H1 (cell line): ENCODE data around the gene CCDC137. TPM values are rescaled to one million over a fixed set of nuclear protein-coding genes. Genes with fewer than 3 reads are reported as not detected.

ENCODE experiments used
- CTCF ChIA-PET: fragments of 300-600 bp; sonication (Branson Sonifier 250); formaldehyde crosslinking; loops from one replicate; lab custom pipeline; 2021; ENCODE audit not compliant: partially characterized antibody; lab: Charles Lee
- POLR2A ChIA-PET: fragments of 300-600 bp; sonication (Branson Sonifier 250); formaldehyde crosslinking; loops from one replicate; lab custom pipeline; 2021; ENCODE audit warnings: inconsistent platforms; ENCODE audit not compliant: partially characterized antibody; lab: Charles Lee
- DNase-seq, 2 experiments: peaks; one replicate each; pipeline versions ENCODE4 v3.0.0 to v3.0.0-alpha.2; 2010 to 2022; ENCODE audit warnings: low spot score in 2 of 2, low read depth in 1 of 2, mixed read lengths in 1 of 2
- FAIRE-seq: peaks from 2 replicates; lab custom pipeline; 2011; peaks lifted over from hg19 to GRCh38; lab: Jason Lieb, UNC
- H2AFZ ChIP-seq: 2 replicates; pipeline ENCODE4 v1.8.1; 2012; ENCODE audit warnings: low read length, inconsistent platforms
- H2AK5ac ChIP-seq: 2 replicates; pipeline ENCODE4 v1.6.1; 2013; ENCODE audit warnings: low read depth, low read length
- H2BK120ac ChIP-seq: replicated peaks from 2 replicates; pipeline ENCODE3; 2013; ENCODE audit warnings: low read depth, low read length, inconsistent platforms
- H2BK12ac ChIP-seq: 2 replicates; pipeline ENCODE4 v1.6.1; 2013; ENCODE audit warnings: low read depth, low read length
- H2BK15ac ChIP-seq: 2 replicates; pipeline ENCODE4 v1.6.1; 2013; ENCODE audit warnings: low read length
- H2BK20ac ChIP-seq: 2 replicates; pipeline ENCODE4 v1.6.1; 2013; ENCODE audit warnings: low read length
- H2BK5ac ChIP-seq: 2 replicates; pipeline ENCODE4 v1.6.1; 2013; ENCODE audit warnings: low read depth, low read length
- H3K14ac ChIP-seq: 2 replicates; pipeline ENCODE4 v1.6.1; 2013; ENCODE audit warnings: inconsistent platforms; ENCODE audit not compliant: insufficient read length
- H3K18ac ChIP-seq: 2 replicates; pipeline ENCODE4 v1.6.1; 2013; ENCODE audit warnings: low read length; ENCODE audit errors: extremely low read depth
- H3K23ac ChIP-seq: 2 replicates; pipeline ENCODE4 v1.6.1; 2013; ENCODE audit warnings: inconsistent platforms; ENCODE audit not compliant: insufficient read length
- H3K23me2 ChIP-seq: 2 replicates; pipeline ENCODE4 v1.6.1; 2013; ENCODE audit warnings: low read depth, low read length
- H3K27ac ChIP-seq: 2 replicates; pipeline ENCODE4 v1.6.1; 2011; ENCODE audit warnings: low read depth, low read length, inconsistent platforms
- H3K27me3 ChIP-seq, 4 experiments: replicated peaks in 1 of 4; 1 replicate in 1 of 4; 2 replicates in 3 of 4; pipeline versions ENCODE4 v1.6.1 to v1.8.1; 2011 to 2013; ENCODE audit warnings: low read length in 3 of 4, mild to moderate bottlenecking in 3 of 4, inconsistent platforms in 2 of 4, mixed read lengths in 2 of 4, moderate library complexity in 1 of 4; ENCODE audit not compliant: control insufficient read depth in 3 of 4, insufficient read depth in 3 of 4; ENCODE audit errors: extremely low read depth in 1 of 4
- H3K36me3 ChIP-seq, 4 experiments: 2 replicates each; pipeline versions ENCODE4 v1.6.1 to v1.8.1; 2011 to 2013; ENCODE audit warnings: mild to moderate bottlenecking in 4 of 4, low read length in 3 of 4, moderate library complexity in 2 of 4, control low read depth in 1 of 4, inconsistent platforms in 1 of 4; ENCODE audit not compliant: insufficient read depth in 4 of 4, control insufficient read depth in 2 of 4
- H3K4ac ChIP-seq: replicated peaks from 2 replicates; pipeline ENCODE3; 2013; ENCODE audit warnings: low read length, low read depth, mixed read lengths, inconsistent platforms; ENCODE audit not compliant: insufficient read length
- H3K4me1 ChIP-seq, 4 experiments: replicated peaks in 1 of 4; 1 replicate in 1 of 4; 2 replicates in 3 of 4; pipeline versions ENCODE4 v1.6.1 to v1.8.1; 2011 to 2013; ENCODE audit warnings: low read length in 3 of 4, inconsistent platforms in 2 of 4, mixed read lengths in 1 of 4; ENCODE audit not compliant: insufficient read depth in 4 of 4, control insufficient read depth in 3 of 4
- H3K4me2 ChIP-seq, 2 experiments: 2 replicates each; pipeline versions ENCODE4 v1.6.1 to v1.8.1; 2011 to 2013; ENCODE audit warnings: low read depth in 2 of 2, low read length in 2 of 2, control low read depth in 1 of 2, inconsistent platforms in 1 of 2, mild to moderate bottlenecking in 1 of 2; ENCODE audit not compliant: insufficient read depth in 1 of 2
- H3K4me3 ChIP-seq, 4 experiments: fragments of 200-600, 300-600 bp in 1 of 4; sonication (generic), shearing (Covaris generic), sonication (Bioruptor Twin) in 1 of 4; 2 replicates each; pipeline versions ENCODE4 v1.5.1 to v1.8.1; 2011 to 2016; ENCODE audit warnings: low read length in 4 of 4, low read depth in 3 of 4, control low read depth in 2 of 4, inconsistent platforms in 2 of 4, mild to moderate bottlenecking in 2 of 4, mixed read lengths in 1 of 4, moderate library complexity in 1 of 4; ENCODE audit not compliant: insufficient read depth in 2 of 4; ENCODE audit errors: extremely low read depth in 1 of 4
- H3K56ac ChIP-seq: replicated peaks from 2 replicates; pipeline ENCODE3; 2013; ENCODE audit warnings: low read depth, mild to moderate bottlenecking, mixed read lengths, low read length, inconsistent platforms; ENCODE audit not compliant: insufficient read length
- H3K79me1 ChIP-seq: 2 replicates; pipeline ENCODE4 v1.6.1; 2013; ENCODE audit warnings: low read depth, low read length, control low read depth
- H3K79me2 ChIP-seq, 2 experiments: 2 replicates each; pipeline versions ENCODE4 v1.6.1 to v1.8.1; 2012 to 2013; ENCODE audit warnings: low read length in 2 of 2, mild to moderate bottlenecking in 2 of 2, inconsistent platforms in 1 of 2; ENCODE audit not compliant: insufficient read depth in 2 of 2, control insufficient read depth in 1 of 2
- H3K9ac ChIP-seq, 4 experiments: replicated peaks in 1 of 4; 1 replicate in 1 of 4; 2 replicates in 3 of 4; pipeline versions ENCODE4 v1.6.1 to v1.8.1; 2011 to 2013; ENCODE audit warnings: low read depth in 3 of 4, low read length in 3 of 4, control low read depth in 2 of 4, mild to moderate bottlenecking in 2 of 4, moderate library complexity in 2 of 4, inconsistent platforms in 1 of 4; ENCODE audit errors: extremely low read depth in 1 of 4
- H3K9me3 ChIP-seq, 2 experiments: 2 replicates each; pipeline versions ENCODE4 v1.6.1 to v1.8.1; 2012 to 2013; ENCODE audit warnings: mild to moderate bottlenecking in 2 of 2, moderate library complexity in 2 of 2, control low read depth in 1 of 2, inconsistent platforms in 1 of 2, low read depth in 1 of 2, low read length in 1 of 2, mixed read lengths in 1 of 2; ENCODE audit not compliant: insufficient read depth in 2 of 2
- H4K20me1 ChIP-seq, 2 experiments: replicated peaks in 1 of 2; 2 replicates each; pipeline versions ENCODE3 to v1.8.1; 2011 to 2013; ENCODE audit warnings: inconsistent platforms in 2 of 2, low read length in 2 of 2, mild to moderate bottlenecking in 1 of 2; ENCODE audit not compliant: insufficient read depth in 2 of 2, control insufficient read depth in 1 of 2
- H4K5ac ChIP-seq: 2 replicates; pipeline ENCODE4 v1.6.1; 2013; ENCODE audit warnings: low read length, low read depth, mixed read lengths, inconsistent platforms; ENCODE audit not compliant: insufficient read length
- H4K8ac ChIP-seq: 2 replicates; pipeline ENCODE4 v1.8.0; 2013; ENCODE audit warnings: mild to moderate bottlenecking, moderate library complexity, low read length, inconsistent platforms; ENCODE audit not compliant: insufficient read depth; ENCODE audit errors: extremely low read depth
- H4K91ac ChIP-seq: replicated peaks from 2 replicates; pipeline ENCODE3; 2013; ENCODE audit warnings: low read length, mixed read lengths, inconsistent platforms; ENCODE audit not compliant: insufficient read length
- HDAC2 ChIP-seq, 2 experiments: fragments of 300-600 bp in 1 of 2; sonication (generic) in 1 of 2; IDR thresholded peaks; 2 replicates each; pipeline ENCODE4 v1.6.1; 2011 to 2012; ENCODE audit warnings: low read depth in 2 of 2, low read length in 2 of 2, mild to moderate bottlenecking in 2 of 2, moderate library complexity in 2 of 2, borderline replicate concordance in 1 of 2, inconsistent platforms in 1 of 2
- JUN ChIP-seq: IDR thresholded peaks from 2 replicates; pipeline ENCODE4 v1.6.1; 2011; ENCODE audit warnings: low read depth, mild to moderate bottlenecking, improper control_type of control experiment, low read length
- KDM4A ChIP-seq: IDR thresholded peaks from one replicate; pipeline ENCODE4 v1.7.1; 2012; ENCODE audit warnings: low read depth, mild to moderate bottlenecking, moderate library complexity, low read length, inconsistent platforms; ENCODE audit not compliant: severe bottlenecking
- POLR2A ChIP-seq, 2 experiments: IDR thresholded peaks; 1 replicate in 1 of 2; 2 replicates in 1 of 2; pipeline ENCODE4 v1.6.1; 2011; ENCODE audit warnings: low read depth in 2 of 2, low read length in 2 of 2, mild to moderate bottlenecking in 2 of 2; ENCODE audit errors: control extremely low read depth in 1 of 2
- POLR2AphosphoS5 ChIP-seq: IDR thresholded peaks from 2 replicates; pipeline ENCODE4 v1.6.1; 2011; ENCODE audit warnings: low read depth, low read length
- WGBS, 2 experiments: shearing (Covaris generic) in 1 of 2; methylation state at CpG; one replicate each; pipeline versions ENCODE4 v1.1.6 to v1.1.7; 2013 to 2015; ENCODE audit warnings: low lambda C conversion rate in 2 of 2, mixed read lengths in 2 of 2, inconsistent platforms in 1 of 2, low coverage in 1 of 2, missing lambda C conversion rate in 1 of 2; ENCODE audit not compliant: insufficient replicate concordance in 2 of 2, insufficient coverage in 1 of 2, insufficient read length in 1 of 2; ENCODE audit errors: extremely low coverage in 1 of 2, missing lambda C conversion rate in 1 of 2; 5-methylcytosine and 5-hydroxymethylcytosine counted together
- polyA plus RNA-seq, 7 experiments: library from polyadenylated mRNA; depleted of rRNA in 3 of 7; stranded (reverse) in 5 of 7; unstranded in 2 of 7; fragments of >200 nt in 5 of 7; fragments of 200-250 nt in 2 of 7; gene quantifications; 1 replicate in 5 of 7; 2 replicates in 1 of 7; 4 replicates in 1 of 7; pipeline versions ENCODE4 v1.2.1 to v1.2.3, GENCODE V29; 2011 to 2013; ENCODE audit warnings: missing spikeins in 2 of 7, mixed read lengths in 2 of 7
- total RNA-seq: library from RNA; stranded (reverse); fragmentation: NEBNext Ultra II Directional; extraction: Animal tissue kit (Norgen Biotek cat#: 25700); gene quantifications from 2 replicates; pipeline ENCODE4 v1.2.1, GENCODE V29; 2021
- TF ChIP-seq, protein P1 (sequence below), 3 experiments: IDR thresholded peaks; 1 replicate in 2 of 3; 2 replicates in 1 of 3; pipeline versions ENCODE4 v1.5.1 to v1.6.1; 2011; ENCODE audit warnings: low read length in 3 of 3, mild to moderate bottlenecking in 3 of 3, inconsistent platforms in 2 of 3, low read depth in 1 of 3, moderate library complexity in 1 of 3; ENCODE audit not compliant: insufficient read depth in 1 of 3; ENCODE audit errors: control extremely low read depth in 1 of 3

The CCDC137 gene
- total and polyA plus RNA-seq, 2 of the 8 experiments (the other 6 are each of a cell fraction or from before 2014, with no cell fraction given) = 17.6 to 38.6 TPM

DNA sequence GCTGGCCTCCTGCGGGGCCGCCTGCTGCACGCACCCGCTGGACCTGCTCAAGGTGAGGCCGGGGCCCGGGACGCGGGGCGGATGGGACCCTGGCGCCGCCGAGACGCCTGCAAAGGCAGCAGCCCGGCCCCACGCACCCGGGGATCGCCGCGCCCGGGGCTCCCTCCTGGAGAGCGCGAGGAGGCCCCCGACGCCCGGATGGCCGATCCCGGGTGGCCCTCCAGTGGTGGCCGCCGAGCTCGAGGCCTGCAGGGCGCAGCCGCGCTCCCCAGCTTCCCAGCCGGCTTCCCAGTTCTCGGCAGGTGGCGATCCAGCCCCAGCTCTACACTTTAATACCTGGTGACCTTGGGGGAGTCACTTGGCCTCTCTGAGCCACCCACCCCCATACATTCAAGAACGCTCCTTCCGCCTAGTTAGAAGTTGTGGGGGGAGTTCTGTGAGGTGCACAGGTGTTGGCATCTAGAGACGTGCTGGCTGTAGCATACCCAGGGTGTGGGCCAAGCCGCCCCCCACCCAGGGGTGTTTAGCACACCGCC is 46.0 kb downstream of the CCDC137 start:
- no peak overlapping the region for H2BK15ac ChIP-seq
- no peak overlapping the region for H4K91ac ChIP-seq
- no peak overlapping the region for H4K5ac ChIP-seq
- no peak overlapping the region for H3K23ac ChIP-seq
- TF ChIP-seq HDAC2 (IDR thresholded peaks at IDR 0.05; ENCODE audit: borderline replicate concordance in 1 of 2, low read depth in 2 of 2, low read length in 2 of 2) = peak in 1 of 2 experiments; percentile 41; a peak in 1 of 4 replicates
- TF ChIP-seq POLR2AphosphoS5 = 0 out of 2 replicates have a peak, but pooled peaks have one; percentile 5
- TF ChIP-seq KDM4A = peak; percentile 90
- TF ChIP-seq JUN = no peak
- TF ChIP-seq, protein P1, sequence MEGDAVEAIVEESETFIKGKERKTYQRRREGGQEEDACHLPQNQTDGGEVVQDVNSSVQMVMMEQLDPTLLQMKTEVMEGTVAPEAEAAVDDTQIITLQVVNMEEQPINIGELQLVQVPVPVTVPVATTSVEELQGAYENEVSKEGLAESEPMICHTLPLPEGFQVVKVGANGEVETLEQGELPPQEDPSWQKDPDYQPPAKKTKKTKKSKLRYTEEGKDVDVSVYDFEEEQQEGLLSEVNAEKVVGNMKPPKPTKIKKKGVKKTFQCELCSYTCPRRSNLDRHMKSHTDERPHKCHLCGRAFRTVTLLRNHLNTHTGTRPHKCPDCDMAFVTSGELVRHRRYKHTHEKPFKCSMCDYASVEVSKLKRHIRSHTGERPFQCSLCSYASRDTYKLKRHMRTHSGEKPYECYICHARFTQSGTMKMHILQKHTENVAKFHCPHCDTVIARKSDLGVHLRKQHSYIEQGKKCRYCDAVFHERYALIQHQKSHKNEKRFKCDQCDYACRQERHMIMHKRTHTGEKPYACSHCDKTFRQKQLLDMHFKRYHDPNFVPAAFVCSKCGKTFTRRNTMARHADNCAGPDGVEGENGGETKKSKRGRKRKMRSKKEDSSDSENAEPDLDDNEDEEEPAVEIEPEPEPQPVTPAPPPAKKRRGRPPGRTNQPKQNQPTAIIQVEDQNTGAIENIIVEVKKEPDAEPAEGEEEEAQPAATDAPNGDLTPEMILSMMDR (IDR thresholded peaks at IDR 0.05; ENCODE audit: control extremely low read depth in 1 of 3, insufficient read depth in 1 of 3, low read depth in 1 of 3, low read length in 3 of 3) = peak in 2 of 3 experiments; percentile 12 to 15; a peak in 2 of 4 replicates
- peak in 1 of 2 experiments; percentile 12; a peak in 1 of 3 replicates for TF ChIP-seq POLR2A (IDR thresholded peaks at IDR 0.05; ENCODE audit: control extremely low read depth in 1 of 2, low read depth in 2 of 2, low read length in 2 of 2)
- TF ChIP-seq, all 59 proteins: peak for 5
- peak overlapping the region; percentile 44 to 86 (median 59) for H3K4me3 ChIP-seq
- H2AK5ac ChIP-seq = no peak overlapping the region
- H3K79me2 ChIP-seq = peaks cover 0 to 7% of the 10 kb centered on the region in 2 experiments; a peak in 1 of 4 replicates
- no peak overlapping the region for H3K27ac ChIP-seq
- no peak overlapping the region; the same call in 1 of the 2 replicates for H2BK5ac ChIP-seq
- no peak overlapping the region for H3K56ac ChIP-seq
- peaks cover 0 to 24% (median 18%) of the 10 kb centered on the region in 4 experiments; a peak in 5 of 7 replicates for H3K4me1 ChIP-seq
- H3K14ac ChIP-seq = no peak overlapping the region
- no peak overlapping the region for H2BK12ac ChIP-seq
- H3K4ac ChIP-seq = peak overlapping the region; percentile 69
- H4K20me1 ChIP-seq = peaks cover 3 to 14% of the 10 kb centered on the region in 2 experiments
- no peaks in the 10 kb centered on the region; a peak in 2 of 7 replicates for H3K27me3 ChIP-seq
- H3K23me2 ChIP-seq = peaks cover 20% of the 10 kb centered on the region
- H4K8ac ChIP-seq = peak overlapping the region; percentile 83
- H2BK120ac ChIP-seq = no peak overlapping the region
- no peak for DNase-seq
- peaks cover 10% of the 10 kb centered on the region for H3K79me1 ChIP-seq
- H2BK20ac ChIP-seq = no peak overlapping the region
- peak overlapping the region; percentile 32 for H3K18ac ChIP-seq
- H3K9me3 ChIP-seq = no peaks in the 10 kb centered on the region
- peaks cover 0 to 12% (median under 1%) of the 10 kb centered on the region in 4 experiments; a peak in 6 of 8 replicates for H3K36me3 ChIP-seq
- H2AFZ ChIP-seq = no peak overlapping the region
- POLR2A ChIA-PET = interaction anchor here (0.8 to 25.9 kb wide), 6 partner anchors 4 to 231 kb away, joined by 3 to 436 read pairs (median 176); partner anchors contain the start of genes ARL16, HGS, MRPL12 and SLC25A10
- peak overlapping the region; percentile 77 to 87 for H3K4me2 ChIP-seq
- peak overlapping the region; percentile 51 to 75 (median 63) for H3K9ac ChIP-seq
- WGBS, 2 experiments = 5% methylated on average over 41 of the region's 41 CpGs; no CpG with 5 or more reads in 1 of the 2 experiments
- no peak for FAIRE-seq
- CTCF ChIA-PET = interaction anchor here (1.1 kb wide), 1 partner anchor 107 kb away, joined by 3 read pairs; no protein-coding TSS in a partner anchor
